T-helper 1 cell (primary cell): ENCODE results near the gene ZNF121.
A peak's percentile ranks its signal among the peaks of the same experiment; 100 is the strongest.

Source experiments
- DNase-seq, 5 donors: peaks; one replicate each; pipeline ENCODE4 v3.0.0-alpha.2; 2012 to 2020

ZNF121 gene

GRCh38 chr19:9538183-9539058 lies 45.9 kb downstream of the ZNF121 start, which contains the start of gene ZNF426:
ZNF426 (minus strand) TSS chr19:9538645; CDS start chr19:9536232, 2,413 bp downstream.
- peak; percentile 46 to 87 (median 72) for DNase-seq

DNA sequence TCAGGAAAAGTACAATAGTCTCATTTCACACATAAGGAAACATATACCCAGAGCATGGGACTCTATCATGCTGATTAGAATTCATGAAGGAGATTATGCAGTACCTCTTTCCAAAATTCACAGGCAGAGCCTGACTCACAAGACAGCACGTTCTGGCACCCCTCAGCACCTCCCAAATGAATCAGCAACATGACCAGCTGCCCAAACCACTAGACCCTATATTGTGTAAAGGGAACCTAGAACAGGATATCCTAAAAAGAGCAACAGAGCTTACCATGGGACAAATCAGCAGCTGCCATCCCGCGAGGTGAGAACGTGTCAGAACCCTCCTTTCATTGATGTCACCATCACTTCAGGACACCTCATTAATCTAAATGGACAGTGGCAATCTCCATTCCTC lies 48.4 kb downstream of the ZNF121 start:
- DNase-seq, result no peak

GRCh38 chr19:9531933-9532332 lies 52.4 kb downstream of the ZNF121 start:
- DNase-seq, result no peak

- peak in 1 of 5 donors; percentile 2 for DNase-seq
These were observed 55.5 kb downstream of the ZNF121 start for GRCh38 chr19:9528757-9529336.

DNA sequence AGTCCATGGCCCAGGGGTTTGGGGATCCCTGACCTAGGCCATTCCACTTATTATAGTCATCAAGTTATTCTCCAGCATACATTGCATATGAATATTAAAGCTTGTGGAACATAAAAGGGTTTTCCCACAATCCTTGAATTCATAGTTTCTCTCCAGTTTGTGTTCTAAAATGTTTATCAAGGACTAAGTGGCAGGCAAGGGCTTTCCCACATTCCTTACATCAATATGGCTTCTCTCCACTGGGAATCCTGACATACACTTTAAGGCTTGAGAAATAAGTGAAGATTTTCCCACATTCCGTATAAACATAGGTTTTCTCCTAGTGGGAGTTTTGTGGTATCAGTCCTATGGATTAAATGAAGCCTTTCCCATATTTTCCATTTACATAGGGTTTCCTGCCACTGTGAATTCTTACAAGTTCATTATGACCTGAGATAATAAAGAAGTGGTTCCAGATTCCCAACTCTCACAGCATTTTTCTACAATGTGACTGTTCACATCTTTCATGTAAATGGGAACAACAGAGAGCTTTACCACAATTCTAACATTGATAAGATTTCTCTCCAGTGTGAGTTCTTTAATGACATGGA lies 60.3 kb downstream of the ZNF121 start:
- no peak for DNase-seq
